Measurements from ENCODE around the gene TSNAX. TPM values are rescaled to one million over a fixed set of nuclear protein-coding genes. Genes with fewer than 3 reads are reported as not detected.

The TSNAX gene
- total RNA-seq, 1 donor from 2014 or later: 44.1 TPM

DNA sequence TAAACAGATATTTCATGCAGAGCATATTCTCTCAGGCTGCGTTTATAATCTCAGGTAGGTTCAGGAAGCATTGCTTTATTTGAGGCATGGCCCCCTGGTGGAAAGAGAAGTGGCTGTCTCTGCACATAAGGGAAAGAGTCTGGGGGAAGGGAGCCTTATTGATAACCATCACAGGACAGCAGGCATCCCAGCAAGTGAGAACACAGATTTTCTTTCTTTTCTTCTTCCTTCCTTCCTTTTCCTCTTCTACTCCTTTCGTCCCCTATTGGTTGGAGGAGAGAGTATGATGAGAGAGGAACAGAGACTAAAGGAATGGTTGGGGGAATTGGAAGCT, 21.9 kb downstream of the TSNAX start:
- no peaks in the 10 kb centered on the region for H3K4me1 Mint-ChIP-seq (ENCODE audit: unreplicated experiment)
- TF ChIP-seq, protein P1, sequence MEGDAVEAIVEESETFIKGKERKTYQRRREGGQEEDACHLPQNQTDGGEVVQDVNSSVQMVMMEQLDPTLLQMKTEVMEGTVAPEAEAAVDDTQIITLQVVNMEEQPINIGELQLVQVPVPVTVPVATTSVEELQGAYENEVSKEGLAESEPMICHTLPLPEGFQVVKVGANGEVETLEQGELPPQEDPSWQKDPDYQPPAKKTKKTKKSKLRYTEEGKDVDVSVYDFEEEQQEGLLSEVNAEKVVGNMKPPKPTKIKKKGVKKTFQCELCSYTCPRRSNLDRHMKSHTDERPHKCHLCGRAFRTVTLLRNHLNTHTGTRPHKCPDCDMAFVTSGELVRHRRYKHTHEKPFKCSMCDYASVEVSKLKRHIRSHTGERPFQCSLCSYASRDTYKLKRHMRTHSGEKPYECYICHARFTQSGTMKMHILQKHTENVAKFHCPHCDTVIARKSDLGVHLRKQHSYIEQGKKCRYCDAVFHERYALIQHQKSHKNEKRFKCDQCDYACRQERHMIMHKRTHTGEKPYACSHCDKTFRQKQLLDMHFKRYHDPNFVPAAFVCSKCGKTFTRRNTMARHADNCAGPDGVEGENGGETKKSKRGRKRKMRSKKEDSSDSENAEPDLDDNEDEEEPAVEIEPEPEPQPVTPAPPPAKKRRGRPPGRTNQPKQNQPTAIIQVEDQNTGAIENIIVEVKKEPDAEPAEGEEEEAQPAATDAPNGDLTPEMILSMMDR (IDR thresholded peaks at IDR 0.05): peak; percentile 38
- no peak for DNase-seq (ENCODE audit: extremely low spot score, unreplicated experiment)
- H3K27ac Mint-ChIP-seq (ENCODE audit: unreplicated experiment): no peak overlapping the region
- H3K4me3 Mint-ChIP-seq (ENCODE audit: unreplicated experiment): no peak overlapping the region
- H3K27me3 Mint-ChIP-seq (ENCODE audit: unreplicated experiment): no peaks in the 10 kb centered on the region
- no peaks in the 10 kb centered on the region for H3K9me3 Mint-ChIP-seq (ENCODE audit: unreplicated experiment)
- H3K36me3 Mint-ChIP-seq (ENCODE audit: unreplicated experiment): peaks cover 27% of the 10 kb centered on the region

DNA sequence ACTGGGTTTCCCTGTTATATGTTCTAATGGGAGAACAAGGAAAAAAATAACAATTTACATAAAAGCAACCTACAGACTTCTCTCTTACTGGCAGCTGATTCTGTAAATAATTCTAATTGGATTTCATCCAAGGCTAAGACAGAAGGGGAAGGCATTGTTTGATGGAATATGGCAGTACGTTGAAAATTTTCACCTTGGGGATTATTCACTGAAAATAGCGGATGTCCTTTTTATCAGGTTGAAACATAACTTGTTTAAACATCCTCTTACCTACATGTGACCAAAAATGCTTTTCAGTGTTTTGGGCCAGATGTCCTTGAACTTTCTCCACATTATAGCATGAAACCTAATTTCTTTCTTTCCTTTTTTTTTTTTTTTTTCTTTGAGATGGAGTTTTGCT, 24.9 kb downstream of the TSNAX start:
- Mint-ChIP-seq H3K27me3 (ENCODE audit: unreplicated experiment) (no peaks in the 10 kb centered on the region), H3K27ac (ENCODE audit: unreplicated experiment) (no peak overlapping the region), H3K9me3 (ENCODE audit: unreplicated experiment) (no peaks in the 10 kb centered on the region), H3K4me3 (ENCODE audit: unreplicated experiment) (no peak overlapping the region), H3K36me3 (ENCODE audit: unreplicated experiment) (peaks cover 18% of the 10 kb centered on the region), H3K4me1 (ENCODE audit: unreplicated experiment) (no peaks in the 10 kb centered on the region)
- no peak for DNase-seq (ENCODE audit: extremely low spot score, unreplicated experiment)
- TF ChIP-seq, protein P1 (IDR thresholded peaks at IDR 0.05): no peak

DNA sequence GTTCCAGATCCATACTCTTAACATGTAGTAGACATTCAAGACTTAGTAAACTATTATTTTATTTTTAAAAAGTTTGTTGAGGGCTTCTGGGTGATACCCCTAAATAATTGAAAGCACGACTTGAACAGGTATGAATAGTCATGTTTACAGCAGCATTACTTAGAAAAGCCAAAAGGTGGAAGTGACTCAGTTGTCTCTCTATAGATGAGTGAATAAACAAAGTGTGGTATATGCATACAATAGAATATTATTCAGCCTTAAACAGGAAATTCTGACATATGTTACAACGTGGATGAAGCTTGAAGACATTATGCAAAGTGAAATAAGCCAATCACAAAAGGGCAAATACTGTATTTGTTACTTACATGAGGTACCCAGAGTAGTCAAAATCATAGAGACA, 26.5 kb downstream of the TSNAX start:
- Mint-ChIP-seq H3K36me3 (ENCODE audit: unreplicated experiment) (peaks cover 20% of the 10 kb centered on the region), H3K27me3 (ENCODE audit: unreplicated experiment) (no peaks in the 10 kb centered on the region), H3K4me1 (ENCODE audit: unreplicated experiment) (peaks cover 2% of the 10 kb centered on the region), H3K4me3 (ENCODE audit: unreplicated experiment) (no peak overlapping the region), H3K27ac (ENCODE audit: unreplicated experiment) (no peak overlapping the region), H3K9me3 (ENCODE audit: unreplicated experiment) (no peaks in the 10 kb centered on the region)
- DNase-seq (ENCODE audit: extremely low spot score, unreplicated experiment): no peak
- TF ChIP-seq, protein P1 (IDR thresholded peaks at IDR 0.05): no peak

DNA sequence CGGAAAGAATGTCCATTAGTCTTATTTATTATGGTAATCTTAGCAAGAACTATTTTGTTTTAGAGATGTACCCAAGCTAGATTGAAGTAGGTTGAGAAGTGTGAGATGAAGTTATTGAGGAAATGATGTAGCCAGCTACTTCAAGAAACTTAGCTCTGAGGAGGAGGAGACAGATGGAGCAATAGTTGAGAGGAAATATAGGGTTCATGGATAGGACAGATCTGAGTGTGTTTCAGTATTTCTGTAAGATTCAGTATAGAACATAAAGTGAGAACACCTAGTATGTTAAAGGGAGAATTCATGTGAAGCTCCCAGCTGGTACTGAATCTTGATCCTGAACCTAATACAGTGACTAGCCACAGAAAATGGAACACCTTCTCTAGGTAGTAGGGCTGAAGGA, 28.9 kb downstream of the TSNAX start:
- Mint-ChIP-seq H3K9me3 (ENCODE audit: unreplicated experiment) (no peaks in the 10 kb centered on the region), H3K4me3 (ENCODE audit: unreplicated experiment) (no peak overlapping the region), H3K27me3 (ENCODE audit: unreplicated experiment) (no peaks in the 10 kb centered on the region), H3K36me3 (ENCODE audit: unreplicated experiment) (peaks cover 23% of the 10 kb centered on the region), H3K27ac (ENCODE audit: unreplicated experiment) (no peak overlapping the region), H3K4me1 (ENCODE audit: unreplicated experiment) (peaks cover 2% of the 10 kb centered on the region)
- TF ChIP-seq, protein P1 (IDR thresholded peaks at IDR 0.05): no peak
- no peak for DNase-seq (ENCODE audit: extremely low spot score, unreplicated experiment)

DNA sequence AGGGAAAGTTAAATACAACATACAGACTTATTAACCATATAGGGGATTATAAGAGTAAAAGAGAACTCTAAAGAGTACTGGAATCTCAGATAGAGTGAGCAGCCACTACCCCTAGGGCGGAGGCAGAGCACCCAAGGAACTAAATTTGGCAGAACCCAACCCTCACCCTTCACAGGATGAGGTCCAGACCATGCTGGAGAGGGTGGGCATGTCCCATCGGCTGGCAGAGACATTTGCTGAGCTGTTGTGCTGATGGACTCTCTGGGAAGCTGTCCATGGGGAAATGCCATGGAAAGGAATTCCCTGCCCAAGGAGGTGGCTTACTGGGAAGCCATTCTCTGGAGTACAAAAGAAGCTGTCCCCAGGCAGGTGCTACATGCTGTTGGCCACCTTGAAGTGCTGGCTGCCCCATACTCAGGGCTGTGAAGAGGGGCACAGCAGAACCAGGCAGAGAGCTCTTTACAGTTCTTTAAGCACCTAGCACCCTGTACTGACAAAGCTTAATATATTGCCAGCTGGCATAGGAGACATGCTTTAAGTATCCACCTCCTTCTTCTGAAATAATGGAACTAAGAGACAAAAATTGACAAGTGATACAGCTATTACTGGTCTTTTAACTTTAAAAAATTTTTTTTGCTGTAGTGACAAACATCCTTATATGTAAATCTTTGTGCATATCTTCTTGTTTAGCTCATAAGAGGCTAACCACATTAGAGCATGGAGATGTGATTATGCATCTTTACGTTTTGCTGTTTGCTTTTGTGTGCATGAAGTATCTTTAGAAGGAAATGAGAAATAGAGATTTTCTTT, 29.6 kb downstream of the TSNAX start:
- no peaks in the 10 kb centered on the region for H3K9me3 Mint-ChIP-seq (ENCODE audit: unreplicated experiment)
- TF ChIP-seq, protein P1 (IDR thresholded peaks at IDR 0.05): no peak
- no peak for DNase-seq (ENCODE audit: extremely low spot score, unreplicated experiment)

More for the DNA sequence above, 29.6 kb downstream of the TSNAX start:
- no peak overlapping the region for H3K4me3 Mint-ChIP-seq (ENCODE audit: unreplicated experiment)
- H3K4me1 Mint-ChIP-seq (ENCODE audit: unreplicated experiment): peaks cover 2% of the 10 kb centered on the region
- no peaks in the 10 kb centered on the region for H3K27me3 Mint-ChIP-seq (ENCODE audit: unreplicated experiment)
- no peak overlapping the region for H3K27ac Mint-ChIP-seq (ENCODE audit: unreplicated experiment)
- peaks cover 21% of the 10 kb centered on the region for H3K36me3 Mint-ChIP-seq (ENCODE audit: unreplicated experiment)

Data from osteocyte (in vitro differentiated cells).